ENCODE data around the gene ZNF518B.

GRCh38 chr4:10502717-10503116, 45.5 kb upstream of the ZNF518B start:
- TF ChIP-seq REST (IDR thresholded peaks at IDR 0.05; ENCODE audit: borderline replicate concordance in 1 of 2, low read depth in 1 of 2, low read length in 2 of 2) (no peak), MAFF (IDR thresholded peaks at IDR 0.05; ENCODE audit: low read depth, low read length) (no peak), POLR2AphosphoS2 (IDR thresholded peaks at IDR 0.05; ENCODE audit: low read depth, low read length) (no peak), ZNF558 (CRISPR knock-in tag; IDR thresholded peaks at IDR 0.05; ENCODE audit: borderline replicate concordance) (no peak), RFX5 (IDR thresholded peaks at IDR 0.05; ENCODE audit: low read depth, low read length) (no peak), SETDB1 (CRISPR knock-in tag; IDR thresholded peaks at IDR 0.05; ENCODE audit: borderline replicate concordance) (no peak)
